ENCODE data around the gene SIRT2.
"Not testable (repeated sequence)": the region's sequence is repeated elsewhere in the genome, so short reads cannot be mapped to it uniquely, and the experiment has no call there.

SIRT2 gene

DNA sequence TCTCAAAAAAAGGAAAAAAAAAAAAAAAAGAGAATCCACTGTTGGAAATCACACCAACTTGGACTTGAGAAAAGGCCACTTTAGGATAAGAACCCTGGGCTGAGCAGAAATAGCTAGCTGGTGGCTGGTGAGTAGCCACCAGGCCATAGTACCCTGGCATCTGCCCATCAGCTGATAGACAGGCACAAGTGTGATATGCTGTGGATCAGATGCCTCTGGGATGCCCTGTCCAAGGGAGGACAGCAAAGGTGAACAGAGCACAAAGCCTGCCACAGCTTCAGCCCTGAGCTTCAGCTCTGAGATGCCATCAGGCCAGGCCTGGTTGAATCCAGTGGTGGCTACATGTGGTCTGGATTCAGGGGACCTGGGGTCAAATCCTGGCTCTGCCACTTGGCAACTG lies 8.7 kb downstream of the SIRT2 start:
- no peak for TF ChIP-seq CTCF (IDR thresholded peaks at IDR 0.05)
- no peak overlapping the region for H3K27ac ChIP-seq
- H3K9me3 ChIP-seq: no peaks in the 10 kb centered on the region
- no peaks in the 10 kb centered on the region for H3K4me1 ChIP-seq
- no peaks in the 10 kb centered on the region for H3K27me3 ChIP-seq
- H3K4me3 ChIP-seq: no peak overlapping the region
- DNase-seq: no peak
- H3K36me3 ChIP-seq: peaks cover 18 to 51% (median 32%) of the 10 kb centered on the region in 3 donors
- intact Hi-C loops (cut with DNase I; ENCODE audit: low total_unique reads): no loop called here

DNA sequence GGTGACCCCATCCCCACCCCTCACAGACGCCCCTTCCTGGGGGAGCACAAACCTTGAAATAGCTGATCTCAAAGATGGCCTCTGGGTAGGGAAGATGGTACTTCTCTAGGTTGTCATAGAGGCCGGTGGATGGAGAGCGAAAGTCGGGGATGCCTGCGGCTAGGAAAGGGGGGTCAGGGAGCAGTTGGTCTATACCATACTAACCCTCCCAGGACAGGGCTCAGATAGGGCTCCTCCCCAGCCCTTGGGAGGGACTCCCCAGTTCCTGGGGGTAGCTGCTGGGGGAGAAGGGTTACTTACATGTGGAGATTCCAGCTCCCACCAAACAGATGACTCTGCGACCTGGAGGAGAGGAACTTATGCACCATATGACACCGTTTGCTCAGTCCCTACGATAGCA lies 9.6 kb downstream of the SIRT2 start:
- Histone ChIP-seq H3K9me3 (no peaks in the 10 kb centered on the region), H3K27me3 (no peaks in the 10 kb centered on the region), H3K27ac (no peak overlapping the region), H3K4me1 (no peaks in the 10 kb centered on the region), H3K36me3 (peaks cover 18 to 55% (median 32%) of the 10 kb centered on the region in 3 donors), H3K4me3 (no peak overlapping the region)
- TF ChIP-seq CTCF (IDR thresholded peaks at IDR 0.05): no peak
- intact Hi-C loops (cut with DNase I; ENCODE audit: low total_unique reads): loop anchor here (10.0 kb wide), 1 partner anchor 375 kb away; no protein-coding TSS in a partner anchor
- DNase-seq: no peak

- Histone ChIP-seq H3K27ac (no peak overlapping the region), H3K4me3 (no peak overlapping the region), H3K4me1 (no peaks in the 10 kb centered on the region), H3K36me3 (peaks cover 18 to 60% (median 32%) of the 10 kb centered on the region in 3 donors), H3K27me3 (no peaks in the 10 kb centered on the region), H3K9me3 (no peaks in the 10 kb centered on the region)
- intact Hi-C loops (cut with DNase I; ENCODE audit: low total_unique reads): loop anchor here (10.0 kb wide), 1 partner anchor 374 kb away; no protein-coding TSS in a partner anchor
- no peak for DNase-seq
- no peak for TF ChIP-seq CTCF (IDR thresholded peaks at IDR 0.05)
These were observed 10.5 kb downstream of the SIRT2 start for GRCh38 chr19:38888876-38889275.

DNA sequence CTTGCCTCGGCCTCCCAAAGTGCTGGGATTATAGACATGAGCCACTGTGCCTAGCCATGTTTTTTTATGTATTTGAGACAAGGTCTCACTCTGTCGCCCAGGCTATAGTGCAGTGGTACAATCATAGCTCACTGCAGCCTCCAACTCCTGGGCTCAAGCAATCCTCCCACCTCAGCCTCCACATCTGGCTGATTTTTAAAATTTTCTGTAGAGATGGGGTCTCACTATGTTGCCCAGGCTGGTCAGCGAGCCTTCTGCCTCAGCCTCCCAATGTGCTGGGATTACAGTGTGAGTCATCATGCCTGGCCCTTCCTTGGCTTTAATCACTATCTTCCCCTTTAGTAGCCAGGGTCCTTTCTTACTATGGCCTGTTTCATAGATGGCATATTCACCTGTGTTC lies 14.7 kb downstream of the SIRT2 start:
- H3K36me3 ChIP-seq: peaks cover 41 to 69% (median 57%) of the 10 kb centered on the region in 3 donors
- DNase-seq, H3K4me1 ChIP-seq, H3K27me3 ChIP-seq, H3K4me3 ChIP-seq, H3K27ac ChIP-seq, H3K9me3 ChIP-seq: not testable (repeated sequence)
- intact Hi-C loops (cut with DNase I; ENCODE audit: low total_unique reads): loop anchor here (10.0 kb wide), 1 partner anchor 370 kb away; no protein-coding TSS in a partner anchor

DNA sequence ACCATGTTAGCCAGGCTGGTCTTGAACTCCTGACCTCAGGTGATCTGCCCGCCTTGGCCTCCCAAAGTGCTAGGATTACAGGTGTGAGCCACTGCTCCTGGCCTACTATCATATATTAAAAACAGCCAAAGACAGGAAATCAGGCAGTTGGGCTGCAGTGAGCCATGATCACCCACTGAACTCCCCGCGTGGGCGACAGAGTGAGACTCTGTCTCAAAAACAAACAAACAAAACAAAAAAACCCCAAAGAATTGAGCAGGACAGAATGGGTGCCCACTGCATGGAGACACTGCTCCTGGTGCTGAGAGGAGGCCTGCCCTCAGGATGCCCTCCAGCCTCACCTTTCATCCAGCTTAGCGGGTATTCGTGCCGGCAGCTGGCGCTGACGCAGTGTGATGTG lies 16.1 kb downstream of the SIRT2 start:
- H3K36me3 ChIP-seq: peaks cover 28 to 67% (median 50%) of the 10 kb centered on the region in 3 donors

More for the DNA sequence above, 16.1 kb downstream of the SIRT2 start:
- H3K4me3 ChIP-seq: no peak overlapping the region
- intact Hi-C loops (cut with DNase I; ENCODE audit: low total_unique reads): loop anchor here (10.0 kb wide), 1 partner anchor 368 kb away; no protein-coding TSS in a partner anchor
- TF ChIP-seq CTCF (IDR thresholded peaks at IDR 0.05): no peak
- DNase-seq: no peak
- no peaks in the 10 kb centered on the region for H3K27me3 ChIP-seq
- H3K9me3 ChIP-seq: no peaks in the 10 kb centered on the region
- H3K4me1 ChIP-seq: no peaks in the 10 kb centered on the region
- no peak overlapping the region for H3K27ac ChIP-seq

Data from tibial artery (tissue), 4 donors.